CD4-positive, alpha-beta memory T cell (primary cell): Measurements from ENCODE around the gene ADAM10. TPM values are rescaled to one million over a fixed set of nuclear protein-coding genes. Genes with fewer than 3 reads are reported as not detected.

ENCODE experiments used
- CTCF ChIA-PET: fragments of 350-600 bp; sonication (Branson Sonifier 250); formaldehyde crosslinking; loops from one replicate; lab custom pipeline; 2021; ENCODE audit warnings: inconsistent platforms; ENCODE audit not compliant: partially characterized antibody; lab: Charles Lee
- POLR2A ChIA-PET: fragments of 350-600 bp; sonication (Branson Sonifier 250); formaldehyde crosslinking; loops from one replicate; lab custom pipeline; 2021; ENCODE audit not compliant: partially characterized antibody; lab: Charles Lee
- DNase-seq, 5 donors: peaks; one replicate each; pipeline versions ENCODE4 v3.0.0 to v3.0.0-alpha.2; 2020 to 2022; ENCODE audit warnings: mixed read lengths in 1 of 5
- H3K27ac ChIP-seq: one replicate; pipeline ENCODE4 v1.7.0; 2013; ENCODE audit warnings: low read depth, low read length
- H3K27me3 ChIP-seq: 2 replicates; pipeline ENCODE4 v1.7.0; 2013; ENCODE audit warnings: mild to moderate bottlenecking, low read length, moderate library complexity; ENCODE audit not compliant: insufficient read depth
- H3K36me3 ChIP-seq: 2 replicates; pipeline ENCODE4 v1.7.0; 2013; ENCODE audit warnings: mild to moderate bottlenecking, low read length, moderate library complexity; ENCODE audit not compliant: insufficient read depth
- H3K4me1 ChIP-seq: 2 replicates; pipeline ENCODE4 v1.7.0; 2013; ENCODE audit warnings: mild to moderate bottlenecking, low read length, moderate library complexity; ENCODE audit not compliant: insufficient read depth
- H3K4me3 ChIP-seq, 2 donors: one replicate each; pipeline ENCODE4 v1.7.0; 2013; ENCODE audit warnings: low read length in 2 of 2, mild to moderate bottlenecking in 1 of 2
- H3K9me3 ChIP-seq, 2 donors: one replicate each; pipeline ENCODE4 v1.7.0; 2013; ENCODE audit warnings: low read length in 2 of 2, control low read depth in 1 of 2; ENCODE audit not compliant: control insufficient read depth in 1 of 2
- H3K27ac Mint-ChIP-seq, 7 donors: one replicate each; pipeline ENCODE4 v1.8.0; 2020 to 2021; ENCODE audit warnings: mixed read lengths in 7 of 7, mild to moderate bottlenecking in 6 of 7, inconsistent platforms in 3 of 7, moderate library complexity in 3 of 7
- H3K27me3 Mint-ChIP-seq, 2 donors: one replicate each; pipeline ENCODE4 v1.8.0; 2020 to 2021; ENCODE audit warnings: mixed read lengths in 2 of 2
- H3K36me3 Mint-ChIP-seq, 2 donors: one replicate each; pipeline ENCODE4 v1.8.0; 2020 to 2021; ENCODE audit warnings: mixed read lengths in 2 of 2, inconsistent platforms in 1 of 2, mild to moderate bottlenecking in 1 of 2
- H3K4me1 Mint-ChIP-seq, 4 donors: one replicate each; pipeline ENCODE4 v1.8.0; 2020 to 2021; ENCODE audit warnings: mixed read lengths in 4 of 4, mild to moderate bottlenecking in 1 of 4
- H3K4me3 Mint-ChIP-seq, 8 donors: one replicate each; pipeline ENCODE4 v1.8.0; 2020 to 2021; ENCODE audit warnings: mixed read lengths in 8 of 8, mild to moderate bottlenecking in 7 of 8, moderate library complexity in 6 of 8, inconsistent platforms in 3 of 8
- H3K9me3 Mint-ChIP-seq, 8 donors: one replicate each; pipeline ENCODE4 v1.8.0; 2020 to 2021; ENCODE audit warnings: mixed read lengths in 8 of 8, mild to moderate bottlenecking in 5 of 8, inconsistent platforms in 3 of 8, moderate library complexity in 1 of 8
- intact Hi-C: fragments of 100-400 bp; cut with micrococcal nuclease; formaldehyde crosslinking; loops from one replicate; pipeline ENCODE4 v1.15.1; 2023
- polyA plus RNA-seq, 2 donors: library from polyadenylated mRNA; unstranded; fragments of 300-500 nt; fragmentation: Illumina TruSeq; gene quantifications; one replicate each; pipeline ENCODE4 v1.2.3, GENCODE V29; 2021
- total RNA-seq, 2 experiments: library from RNA; stranded (reverse); gene quantifications; one replicate each; pipeline ENCODE4 v1.2.3, GENCODE V29; 2021

ADAM10 gene
- total and polyA plus RNA-seq, 4 experiments from 2014 or later: 129 to 258 (median 135) TPM

- peaks cover 9 to 21% (median 15%) of the 10 kb centered on the region in 4 donors for H3K4me1 Mint-ChIP-seq
- peaks cover 19% of the 10 kb centered on the region for H3K4me1 ChIP-seq
- H3K27ac ChIP-seq: no peak overlapping the region
- DNase-seq: no peak
- no peaks in the 10 kb centered on the region for H3K27me3 ChIP-seq
- CTCF ChIA-PET: no interaction called here
- POLR2A ChIA-PET: no interaction called here
- intact Hi-C loops: no loop called here
- H3K27ac Mint-ChIP-seq: no peak overlapping the region
- no peak overlapping the region for H3K4me3 Mint-ChIP-seq
- H3K4me3 ChIP-seq: no peak overlapping the region
- H3K9me3 ChIP-seq: no peaks in the 10 kb centered on the region
- peaks cover 0 to 3% (median 0%) of the 10 kb centered on the region in 8 donors for H3K9me3 Mint-ChIP-seq
- peaks cover 0 to 3% of the 10 kb centered on the region in 2 donors for H3K27me3 Mint-ChIP-seq
- no peaks in the 10 kb centered on the region for H3K36me3 ChIP-seq
- H3K36me3 Mint-ChIP-seq: no peaks in the 10 kb centered on the region
Observed at GRCh38 chr15:58541410-58542087, 208.0 kb downstream of the ADAM10 start.

GRCh38 chr15:58539548-58539947 is 210.0 kb downstream of the ADAM10 start:
- no peaks in the 10 kb centered on the region for H3K36me3 ChIP-seq
- Mint-ChIP-seq H3K9me3 (peaks cover 0 to 3% (median 0%) of the 10 kb centered on the region in 8 donors), H3K4me3 (peak overlapping the region in 1 of 8 donors; percentile 67), H3K36me3 (no peaks in the 10 kb centered on the region), H3K27me3 (peaks cover 0 to 3% of the 10 kb centered on the region in 2 donors), H3K4me1 (peaks cover under 1 to 4% (median 2%) of the 10 kb centered on the region in 4 donors), H3K27ac (peak overlapping the region in 1 of 7 donors; percentile 19)
- ChIA-PET CTCF (no interaction called here), POLR2A (no interaction called here)
- H3K4me1 ChIP-seq: peaks cover under 1% of the 10 kb centered on the region
- no peak overlapping the region for H3K27ac ChIP-seq
- no peaks in the 10 kb centered on the region for H3K9me3 ChIP-seq
- H3K27me3 ChIP-seq: no peaks in the 10 kb centered on the region
- DNase-seq: no peak
- H3K4me3 ChIP-seq: no peak overlapping the region
- intact Hi-C loops: no loop called here

- peaks cover 0 to 3% of the 10 kb centered on the region in 2 donors for H3K27me3 Mint-ChIP-seq
- H3K4me1 ChIP-seq: no peaks in the 10 kb centered on the region
- H3K4me1 Mint-ChIP-seq: peaks cover 0 to 4% (median 1%) of the 10 kb centered on the region in 4 donors
- intact Hi-C loops: no loop called here
- no peak overlapping the region for H3K4me3 ChIP-seq
- H3K9me3 ChIP-seq: no peaks in the 10 kb centered on the region
- no peak overlapping the region for H3K27ac ChIP-seq
- H3K27me3 ChIP-seq: no peaks in the 10 kb centered on the region
- H3K36me3 ChIP-seq: no peaks in the 10 kb centered on the region
- CTCF ChIA-PET: no interaction called here
- no peak overlapping the region for H3K27ac Mint-ChIP-seq
- DNase-seq: no peak
- POLR2A ChIA-PET: no interaction called here
- peaks cover 0 to 3% (median 0%) of the 10 kb centered on the region in 8 donors for H3K9me3 Mint-ChIP-seq
- no peaks in the 10 kb centered on the region for H3K36me3 Mint-ChIP-seq
- no peak overlapping the region for H3K4me3 Mint-ChIP-seq
Observed at GRCh38 chr15:58538901-58539300, 210.6 kb downstream of the ADAM10 start.

Other genes with a start within 250 kb of the ADAM10 start
- 10 to 100 TPM; 15.4 to 17.3 TPM for gene MINDY2, start 21.6 kb upstream of the ADAM10 start, total RNA-seq
- gene MINDY2, start 21.6 kb upstream of the ADAM10 start, polyA plus RNA-seq: 10 to 100 TPM; 16.1 to 20.5 TPM
- gene SLTM, start 184.0 kb upstream of the ADAM10 start, total RNA-seq: 100 to 1,000 TPM; 149 to 153 TPM
- 10 to 100 TPM; 22.8 to 92.1 TPM for gene SLTM, start 184.0 kb upstream of the ADAM10 start, polyA plus RNA-seq
- 10 to 100 TPM; 54.9 to 60.9 TPM for gene RNF111, start 238.0 kb upstream of the ADAM10 start, total RNA-seq
- 10 to 100 TPM; 11.1 to 22.2 TPM for gene RNF111, start 238.0 kb upstream of the ADAM10 start, polyA plus RNA-seq